ENCODE results near the gene VAMP2.

VAMP2 gene

GRCh38 chr17:8125947-8126490 lies 36.7 kb downstream of the VAMP2 start (continued):
- TF ChIP-seq ZNF488 (tag by site-specific recombination; IDR thresholded peaks at IDR 0.05) (no peak), EGR2 (tag by site-specific recombination; IDR thresholded peaks at IDR 0.05; ENCODE audit: low read depth) (peak; percentile 31; the same call in 1 of the 2 replicates), ZBTB44 (tag by site-specific recombination; IDR thresholded peaks at IDR 0.05) (no peak), ZNF76 (tag by site-specific recombination; IDR thresholded peaks at IDR 0.05; ENCODE audit: borderline replicate concordance, low read depth) (peak; percentile 28; the same call in 1 of the 2 replicates), ZBTB10 (tag by site-specific recombination; IDR thresholded peaks at IDR 0.05) (peak; percentile 92), ZNF473 (tag by site-specific recombination; IDR thresholded peaks at IDR 0.05) (no peak), ZNF132 (tag by site-specific recombination; IDR thresholded peaks at IDR 0.05; ENCODE audit: borderline replicate concordance) (no peak), SP2 (tag by site-specific recombination; IDR thresholded peaks at IDR 0.05) (peak; percentile 80), KLF17 (tag by site-specific recombination; IDR thresholded peaks at IDR 0.05) (no peak; the same call in 1 of the 2 replicates), ELK4 (IDR thresholded peaks at IDR 0.05; ENCODE audit: borderline replicate concordance, low read depth, low read length) (no peak), HOXA7 (CRISPR knock-in tag; IDR thresholded peaks at IDR 0.05; ENCODE audit: borderline replicate concordance) (no peak), ZNF776 (tag by site-specific recombination; IDR thresholded peaks at IDR 0.05; ENCODE audit: borderline replicate concordance) (no peak), HOXC10 (CRISPR knock-in tag; IDR thresholded peaks at IDR 0.05) (no peak), ZNF423 (tag by site-specific recombination; IDR thresholded peaks at IDR 0.05) (peak; percentile 37; the same call in 1 of the 2 replicates), ZNF629 (tag by site-specific recombination; IDR thresholded peaks at IDR 0.05) (no peak; the same call in 1 of the 2 replicates)

- Histone ChIP-seq H3K27ac (ENCODE audit: extremely low read depth, low read depth, low read length) (peak overlapping the region; percentile 77; the same call in 1 of the 2 replicates), H3K4me3 (ENCODE audit: low read depth, low read length) (peak overlapping the region; percentile 55), H3K4me1 (ENCODE audit: control insufficient read depth, insufficient read depth, low read length) (peaks cover 14% of the 10 kb centered on the region), H3K9me3 (ENCODE audit: control insufficient read depth, insufficient read depth, low read depth, low read length) (no peaks in the 10 kb centered on the region), H3K36me3 (ENCODE audit: control insufficient read depth in 2 of 2, insufficient read depth in 1 of 2, low read length in 2 of 2) (no peaks in the 10 kb centered on the region)
- POLR2A ChIA-PET: interaction anchor here (0.7 to 3.5 kb wide), 7 partner anchors 14 to 290 kb away, joined by 3 to 15 read pairs (median 4); partner anchors contain the start of gene SLC25A35
- CTCF ChIA-PET: interaction anchor here (0.6 to 4.7 kb wide), 7 partner anchors 13 to 438 kb away, joined by 3 to 36 read pairs (median 5); no protein-coding TSS in a partner anchor
- 0 out of 2 replicates have a peak, but pooled peaks have one; percentile 45 for TF ChIP-seq ZBTB21 (tag by site-specific recombination; IDR thresholded peaks at IDR 0.05)
- TF ChIP-seq TSHZ1 (tag by site-specific recombination; IDR thresholded peaks at IDR 0.05; ENCODE audit: borderline replicate concordance): 0 out of 2 replicates have a peak, but pooled peaks have one; percentile 40
- no peak for TF ChIP-seq REST (tag by site-specific recombination; IDR thresholded peaks at IDR 0.05)
- TF ChIP-seq SP7 (tag by site-specific recombination; IDR thresholded peaks at IDR 0.05): peak; percentile 43
These were observed 37.4 kb downstream of the VAMP2 start for GRCh38 chr17:8125154-8125946.

All from HEK293 (cell line).